ENCODE results near the gene HABP2. TPM values are rescaled to one million over a fixed set of nuclear protein-coding genes. Genes with fewer than 3 reads are reported as not detected.
A peak's percentile ranks its signal among the peaks of the same experiment; 100 is the strongest.

Gene HABP2
- 100 to 1,000 TPM; 147 to 247 TPM for total RNA-seq
- 100 to 1,000 TPM; 109 to 259 TPM for polyA plus RNA-seq

GRCh38 chr10:113552701-113553100 is at the start of gene HABP2:
Gene HABP2, plus strand, starts transcription at chr10:113553053. Its CDS starts 69 bp downstream, at chr10:113553122.
- Histone ChIP-seq H3K36me3 (ENCODE audit: control insufficient read depth in 4 of 4, insufficient read depth in 3 of 4, low read depth in 1 of 4, low read length in 3 of 4) (no peaks in the 10 kb centered on the region), H3K27me3 (ENCODE audit: control insufficient read depth in 4 of 4, insufficient read depth in 4 of 4, low read length in 3 of 4) (no peaks in the 10 kb centered on the region), H3K4me1 (ENCODE audit: control insufficient read depth in 4 of 4, insufficient read depth in 4 of 4, low read length in 3 of 4) (peaks cover 12 to 60% (median 36%) of the 10 kb centered on the region in 4 donors), H3K9ac (ENCODE audit: low read depth in 1 of 2, low read length in 2 of 2) (peak within 1 kb of the TSS; percentile 91 to 92), H3K9me3 (ENCODE audit: control insufficient read depth in 4 of 4, low read length in 3 of 4) (no peaks in the 10 kb centered on the region), H3K4me3 (ENCODE audit: low read depth in 1 of 3, low read length in 3 of 3) (peak within 1 kb of the TSS; percentile 72 to 98 (median 88)), H3K27ac (ENCODE audit: low read depth in 1 of 2, low read length in 2 of 2) (peak within 1 kb of the TSS; percentile 85 to 88)
- peak; percentile 17 for TF ChIP-seq ZBTB33 (IDR thresholded peaks at IDR 0.05)
- no peak for TF ChIP-seq EGR1 (IDR thresholded peaks at IDR 0.05; ENCODE audit: low read depth in 2 of 2)
- TF ChIP-seq TAF1 (conservative IDR thresholded peaks at IDR 0.05), result no peak
- peak in 1 of 2 donors; percentile 12 for TF ChIP-seq RAD21 (IDR thresholded peaks at IDR 0.05)
- TF ChIP-seq FOXA1 (IDR thresholded peaks at IDR 0.05), result no peak
- no peak for TF ChIP-seq HNF4G (IDR thresholded peaks at IDR 0.05)
- peak in 1 of 2 donors; percentile 82 for TF ChIP-seq JUND (IDR thresholded peaks at IDR 0.05)
- peak; percentile 22 for TF ChIP-seq FOXA2 (IDR thresholded peaks at IDR 0.05)
- TF ChIP-seq REST (IDR thresholded peaks at IDR 0.05), result peak; percentile 58
- no peak for TF ChIP-seq CTCF (IDR thresholded peaks at IDR 0.05; ENCODE audit: low read depth, low read length, missing input control)
- peak; percentile 24 to 39 for TF ChIP-seq RXRA (IDR thresholded peaks at IDR 0.05)
- TF ChIP-seq SP1 (IDR thresholded peaks at IDR 0.05), result peak; percentile 14
- TF ChIP-seq NR2F2 (IDR thresholded peaks at IDR 0.05), result no peak
- TF ChIP-seq HNF4A (conservative IDR thresholded peaks at IDR 0.05), result peak; percentile 16 to 52
- peak; percentile 71 for TF ChIP-seq YY1 (IDR thresholded peaks at IDR 0.05)
- TF ChIP-seq ATF3 (IDR thresholded peaks at IDR 0.05), result no peak
- TF ChIP-seq MAX (IDR thresholded peaks at IDR 0.05), result no peak
- TF ChIP-seq GABPA (IDR thresholded peaks at IDR 0.05 in 1 of 2, conservative IDR thresholded peaks at IDR 0.05 in 1 of 2), result peak in 1 of 2 donors; percentile 13
- WGBS, result 22% methylated on average over 3 of the region's 3 CpGs
- DNase-seq (ENCODE audit: low spot score), result no peak
